ENCODE data around the gene FAM53B.
A peak's percentile ranks its signal among the peaks of the same experiment; 100 is the strongest.
"Not testable (repeated sequence)": the region's sequence is repeated elsewhere in the genome, so short reads cannot be mapped to it uniquely, and the experiment has no call there.

FAM53B gene

GRCh38 chr10:124744102-124745050 is at the start of gene FAM53B:
FAM53B (minus strand) TSS chr10:124744378; CDS start chr10:124706713, 37,665 bp downstream.
- H3K79me2 ChIP-seq (ENCODE audit: insufficient read depth, low read depth): peaks cover 24% of the 10 kb centered on the region
- H3K4me3 ChIP-seq (IDR thresholded peaks at IDR 0.05; ENCODE audit: insufficient read depth, low read depth, low read length): no peak within 1 kb of the TSS
- peak within 1 kb of the TSS; percentile 81 for H3K9ac ChIP-seq
- H3K4me1 ChIP-seq (ENCODE audit: low read depth, poor library complexity, severe bottlenecking): peaks cover 69% of the 10 kb centered on the region
- no peaks in the 10 kb centered on the region for H4K20me1 ChIP-seq (ENCODE audit: insufficient read depth)
- H3K27me3 ChIP-seq (ENCODE audit: insufficient read depth, low read depth): no peaks in the 10 kb centered on the region
- no peak for TF ChIP-seq CTCF (conservative IDR thresholded peaks at IDR 0.05; ENCODE audit: low read depth, low read length)
- peak within 1 kb of the TSS; percentile 62 for H2AFZ ChIP-seq (ENCODE audit: low read depth)
- H3K36me3 ChIP-seq (ENCODE audit: insufficient read depth): no peaks in the 10 kb centered on the region
- peak within 1 kb of the TSS; percentile 43 for H3K27ac ChIP-seq
- peak within 1 kb of the TSS; percentile 95 for H3K4me2 ChIP-seq

GRCh38 chr10:124792998-124793352 is 48.8 kb upstream of the FAM53B start:
- H2AFZ ChIP-seq (ENCODE audit: low read depth): peak overlapping the region; percentile 100; the same call in 1 of the 2 replicates
- no peaks in the 10 kb centered on the region for H4K20me1 ChIP-seq (ENCODE audit: insufficient read depth)
- H3K36me3 ChIP-seq (ENCODE audit: insufficient read depth): no peaks in the 10 kb centered on the region
- H3K4me3 ChIP-seq (IDR thresholded peaks at IDR 0.05; ENCODE audit: insufficient read depth, low read depth, low read length): no peak overlapping the region
- H3K79me2 ChIP-seq (ENCODE audit: insufficient read depth, low read depth): peaks cover 18% of the 10 kb centered on the region
- H3K27ac ChIP-seq: no peak overlapping the region; the same call in 1 of the 2 replicates
- no peak for TF ChIP-seq CTCF (conservative IDR thresholded peaks at IDR 0.05; ENCODE audit: low read depth, low read length)
- peak overlapping the region; percentile 97; the same call in 1 of the 2 replicates for H3K9ac ChIP-seq
- H3K27me3 ChIP-seq (ENCODE audit: insufficient read depth, low read depth): no peaks in the 10 kb centered on the region
- H3K4me1 ChIP-seq (ENCODE audit: low read depth, poor library complexity, severe bottlenecking): peaks cover 7% of the 10 kb centered on the region
- H3K4me2 ChIP-seq: peak overlapping the region; percentile 91; the same call in 1 of the 2 replicates

- H3K79me2 ChIP-seq (ENCODE audit: insufficient read depth, low read depth): peaks cover 18% of the 10 kb centered on the region
- peaks cover 7% of the 10 kb centered on the region for H3K4me1 ChIP-seq (ENCODE audit: low read depth, poor library complexity, severe bottlenecking)
- H2AFZ ChIP-seq (ENCODE audit: low read depth): peak within 1 kb of the TSS; percentile 100
- no peaks in the 10 kb centered on the region for H3K27me3 ChIP-seq (ENCODE audit: insufficient read depth, low read depth)
- no peaks in the 10 kb centered on the region for H4K20me1 ChIP-seq (ENCODE audit: insufficient read depth)
- H3K4me3 ChIP-seq (IDR thresholded peaks at IDR 0.05; ENCODE audit: insufficient read depth, low read depth, low read length): peak within 1 kb of the TSS; percentile 11
- H3K9ac ChIP-seq: peak within 1 kb of the TSS; percentile 97
- H3K36me3 ChIP-seq (ENCODE audit: insufficient read depth): no peaks in the 10 kb centered on the region
- TF ChIP-seq CTCF (conservative IDR thresholded peaks at IDR 0.05; ENCODE audit: low read depth, low read length): 0 out of 2 replicates have a peak, but pooled peaks have one; percentile 24
- peak within 1 kb of the TSS; percentile 84 for H3K27ac ChIP-seq
- peak within 1 kb of the TSS; percentile 91 for H3K4me2 ChIP-seq
Measured at GRCh38 chr10:124791547-124792348, 47.6 kb upstream of the FAM53B start, which contains the start of gene EEF1AKMT2. EEF1AKMT2 (minus strand) TSS chr10:124791887; CDS start chr10:124791833, 54 bp downstream.

GRCh38 chr10:124782900-124783299 is 38.7 kb upstream of the FAM53B start:
- not testable (repeated sequence) for H3K4me2 ChIP-seq; H3K9ac ChIP-seq; H2AFZ ChIP-seq (ENCODE audit: low read depth); H3K27me3 ChIP-seq (ENCODE audit: insufficient read depth, low read depth); H3K79me2 ChIP-seq (ENCODE audit: insufficient read depth, low read depth); H3K4me3 ChIP-seq (IDR thresholded peaks at IDR 0.05; ENCODE audit: insufficient read depth, low read depth, low read length); H3K4me1 ChIP-seq (ENCODE audit: low read depth, poor library complexity, severe bottlenecking); H4K20me1 ChIP-seq (ENCODE audit: insufficient read depth); H3K27ac ChIP-seq; H3K36me3 ChIP-seq (ENCODE audit: insufficient read depth)
